HG02798 (cell line): ENCODE results near the gene CST5.
"Not testable (repeated sequence)": the region's sequence is repeated elsewhere in the genome, so short reads cannot be mapped to it uniquely, and the experiment has no call there.

ENCODE experiments used
- ATAC-seq: cut with Tn5 transposase; IDR thresholded peaks from one replicate; pipeline ENCODE4 v1.9.1; 2021; ENCODE audit warnings: mild to moderate bottlenecking; ENCODE audit not compliant: unreplicated experiment, poor library complexity

CST5 gene

DNA sequence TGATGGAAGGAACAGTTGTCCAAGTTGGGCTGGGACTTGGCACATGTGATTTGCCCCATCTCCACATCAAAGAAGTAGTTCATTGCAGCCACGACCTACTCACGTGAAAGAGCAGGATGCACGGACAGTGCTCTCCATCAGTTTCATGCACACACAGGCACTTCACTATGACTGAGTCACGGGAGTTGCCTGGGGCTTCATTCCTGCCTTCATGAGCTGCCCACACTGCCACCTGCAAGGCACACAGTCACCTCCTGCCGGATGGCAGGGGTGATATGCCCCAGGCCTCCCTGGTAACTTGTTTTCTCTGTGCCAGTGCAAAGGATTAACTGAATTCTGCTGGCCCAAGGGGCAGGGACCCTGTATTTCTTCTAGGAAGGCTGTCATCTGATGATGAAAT, 22.8 kb downstream of the CST5 start:
- ATAC-seq = no peak

DNA sequence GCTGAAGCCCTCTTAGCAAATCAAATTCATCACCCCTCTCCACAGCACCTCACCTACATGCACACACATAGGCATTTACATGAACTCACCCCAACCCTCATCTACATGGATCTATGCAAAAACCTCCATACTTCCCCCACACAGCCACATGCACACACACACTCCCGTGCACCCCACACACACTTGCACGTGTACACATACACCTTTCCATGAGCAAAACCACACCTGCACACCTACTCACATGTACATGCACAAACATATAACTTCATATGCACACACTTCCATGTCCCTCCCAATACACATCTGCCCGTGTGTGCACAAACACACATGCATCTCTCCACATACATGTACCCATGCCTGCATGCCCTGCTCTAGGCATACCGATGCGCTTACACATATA, 23.3 kb downstream of the CST5 start:
- no peak for ATAC-seq

DNA sequence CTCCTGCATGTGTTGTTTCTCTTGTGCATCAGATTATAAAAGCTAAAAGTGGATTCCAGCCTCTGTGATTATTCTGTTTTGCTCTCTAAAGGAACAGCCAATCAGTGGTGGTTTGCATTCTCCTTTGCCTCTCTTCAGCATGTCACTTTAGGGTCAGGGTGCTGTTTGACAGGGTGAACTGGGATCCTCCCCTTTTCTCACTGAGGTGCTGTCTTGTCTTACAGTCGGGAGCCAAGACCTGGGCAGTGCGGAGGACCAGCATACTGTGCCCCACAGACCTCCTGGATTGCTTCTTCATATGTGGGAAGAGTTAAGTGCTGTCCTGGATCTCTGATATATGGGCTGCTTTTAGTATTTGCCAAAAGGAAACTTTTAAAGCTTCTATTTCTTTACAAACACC, 37.9 kb downstream of the CST5 start:
- no peak for ATAC-seq

DNA sequence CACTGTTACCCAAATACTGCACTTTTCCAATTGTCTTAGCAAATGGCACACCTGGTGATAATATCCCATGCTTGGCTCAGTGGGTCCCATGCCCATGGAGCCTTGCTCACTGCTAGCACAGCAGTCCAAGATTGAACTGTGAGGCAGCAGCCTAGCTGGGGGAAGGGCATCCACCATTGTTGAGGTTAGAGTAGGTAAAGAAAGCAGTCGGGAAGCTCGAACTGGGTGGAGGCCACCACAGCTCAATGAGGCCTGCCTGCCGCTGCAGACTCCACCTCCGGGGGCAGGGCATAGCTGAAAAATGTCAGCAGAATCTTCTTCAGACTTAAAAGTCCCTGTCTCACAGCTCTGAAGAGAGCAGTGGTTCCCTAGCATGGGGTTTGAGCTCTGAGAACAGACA, 43.8 kb downstream of the CST5 start:
- no peak for ATAC-seq

DNA sequence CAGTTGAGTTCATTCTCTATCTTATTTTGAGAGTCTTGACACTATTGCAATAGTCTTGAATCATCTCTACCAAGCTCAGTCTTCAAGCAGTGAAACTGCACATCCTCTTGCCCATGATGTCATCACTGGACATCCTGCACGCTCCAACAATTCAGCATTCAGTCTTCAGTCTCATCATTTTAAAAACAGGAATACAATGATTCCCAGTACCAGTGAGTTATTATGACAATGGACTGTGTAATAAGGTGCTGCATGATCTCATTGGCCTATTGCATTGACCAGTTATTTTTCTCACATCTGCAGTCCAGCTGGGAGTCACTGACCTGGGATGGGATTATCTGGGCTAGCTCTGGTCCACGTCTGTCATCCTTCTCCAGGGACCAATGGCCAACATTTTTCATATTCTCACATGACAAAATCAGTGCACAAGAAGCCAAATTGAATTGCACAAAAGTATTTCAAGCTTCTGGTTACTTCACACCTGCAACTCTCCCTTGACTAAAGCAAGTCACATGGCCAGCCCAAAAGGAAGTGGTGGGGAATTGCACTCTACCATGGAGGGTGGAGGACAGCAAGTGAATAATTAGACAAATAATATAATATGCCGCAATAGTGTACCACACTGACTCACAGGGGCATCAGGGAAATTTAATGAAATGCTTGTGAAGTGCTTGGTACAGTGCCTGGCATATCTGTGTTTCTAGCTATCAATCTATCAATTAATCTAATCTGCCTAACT, 46.6 kb downstream of the CST5 start:
- no peak for ATAC-seq

DNA sequence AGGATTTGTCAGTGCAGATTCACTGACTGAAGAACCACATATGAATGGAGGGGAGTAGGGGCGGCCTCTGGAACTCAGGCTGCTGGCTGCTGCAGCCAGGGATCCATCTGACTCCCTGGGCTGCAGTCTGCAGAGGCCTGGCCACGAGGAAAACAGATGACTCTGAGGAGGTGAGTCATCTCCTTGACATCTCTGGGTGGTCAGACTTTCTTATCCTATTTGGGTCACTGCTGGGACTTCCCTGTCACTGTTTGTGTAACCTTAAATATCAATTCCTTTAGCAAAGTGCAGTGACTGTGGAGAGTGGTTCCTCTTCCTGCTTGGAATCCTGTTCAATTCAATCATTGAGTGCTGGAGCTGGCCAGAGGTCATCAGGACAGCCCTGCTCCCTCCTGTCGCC, 47.6 kb downstream of the CST5 start:
- not testable (repeated sequence) for ATAC-seq

DNA sequence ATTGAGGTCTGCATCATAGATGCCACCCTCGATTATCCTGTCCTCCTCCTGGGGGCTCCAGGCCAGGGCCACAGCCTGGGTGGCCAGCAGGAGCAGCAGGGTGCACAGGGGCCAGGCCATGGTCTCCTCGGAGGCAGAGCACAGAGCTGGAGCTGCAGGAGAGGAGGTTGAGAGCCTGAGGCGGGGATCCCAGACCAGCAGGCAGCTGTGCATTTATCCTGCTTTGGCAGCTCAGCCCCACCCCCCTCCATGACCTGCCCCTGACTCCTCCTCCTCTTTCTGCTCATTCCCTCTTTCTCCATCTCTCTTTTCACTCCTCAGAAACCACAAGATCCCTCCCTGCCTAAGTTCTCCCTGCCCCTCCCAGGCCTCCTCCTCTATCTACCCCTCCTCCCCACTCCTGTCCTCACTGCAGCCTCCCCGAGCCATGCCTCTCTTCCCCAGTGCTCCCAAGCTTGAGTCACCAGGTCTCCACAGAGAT, 53.0 kb downstream of the CST5 start, which contains the start of gene CST2:
Gene CST2 (minus strand): TSS at position 189 of the 481 bp plus-strand sequence. CDS start 69 bp downstream, at position 120.
- no peak for ATAC-seq
